GM21717 (cell line): ENCODE results near the gene C4orf50.
"Not testable (repeated sequence)": the region's sequence is repeated elsewhere in the genome, so short reads cannot be mapped to it uniquely, and the experiment has no call there.

Experiments
- ATAC-seq: cut with Tn5 transposase; IDR thresholded peaks from one replicate; pipeline ENCODE4 v1.9.1; 2021; ENCODE audit warnings: mild to moderate bottlenecking, moderate library complexity; ENCODE audit not compliant: unreplicated experiment

C4orf50 gene

DNA sequence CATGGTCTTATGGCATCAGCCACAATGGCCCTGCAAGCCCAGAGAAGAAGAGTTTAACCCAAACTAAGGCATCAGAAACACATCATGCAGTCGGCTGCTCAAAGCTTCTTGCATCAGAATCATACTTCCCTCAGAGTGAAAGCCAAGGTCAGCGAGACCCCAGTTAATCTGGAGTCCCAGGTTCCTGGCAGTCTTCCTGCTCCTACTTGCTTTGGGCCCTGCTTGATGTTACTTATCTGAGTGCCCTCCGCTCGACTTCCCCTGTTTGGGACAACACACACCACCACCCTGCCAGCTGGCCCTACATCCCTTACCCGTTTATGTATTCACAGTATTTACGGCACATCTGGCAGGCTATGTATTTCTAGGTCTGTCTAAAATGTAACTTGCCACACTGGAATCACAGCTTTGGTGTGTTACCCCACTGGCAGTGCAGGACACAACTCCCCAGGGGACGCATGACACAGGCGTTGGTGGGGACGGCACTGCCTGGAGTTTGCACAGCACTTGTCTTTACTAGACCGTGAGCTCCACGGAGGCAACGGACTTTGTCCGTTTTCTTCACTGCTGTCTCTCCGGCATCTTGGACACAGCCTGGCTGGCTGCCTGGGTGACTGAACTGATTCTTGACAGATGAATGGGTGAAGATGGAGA lies 148.1 kb downstream of the C4orf50 start:
- no peak for ATAC-seq

- ATAC-seq = no peak
Observed at GRCh38 chr4:5867866-5868265, 150.4 kb downstream of the C4orf50 start.

DNA sequence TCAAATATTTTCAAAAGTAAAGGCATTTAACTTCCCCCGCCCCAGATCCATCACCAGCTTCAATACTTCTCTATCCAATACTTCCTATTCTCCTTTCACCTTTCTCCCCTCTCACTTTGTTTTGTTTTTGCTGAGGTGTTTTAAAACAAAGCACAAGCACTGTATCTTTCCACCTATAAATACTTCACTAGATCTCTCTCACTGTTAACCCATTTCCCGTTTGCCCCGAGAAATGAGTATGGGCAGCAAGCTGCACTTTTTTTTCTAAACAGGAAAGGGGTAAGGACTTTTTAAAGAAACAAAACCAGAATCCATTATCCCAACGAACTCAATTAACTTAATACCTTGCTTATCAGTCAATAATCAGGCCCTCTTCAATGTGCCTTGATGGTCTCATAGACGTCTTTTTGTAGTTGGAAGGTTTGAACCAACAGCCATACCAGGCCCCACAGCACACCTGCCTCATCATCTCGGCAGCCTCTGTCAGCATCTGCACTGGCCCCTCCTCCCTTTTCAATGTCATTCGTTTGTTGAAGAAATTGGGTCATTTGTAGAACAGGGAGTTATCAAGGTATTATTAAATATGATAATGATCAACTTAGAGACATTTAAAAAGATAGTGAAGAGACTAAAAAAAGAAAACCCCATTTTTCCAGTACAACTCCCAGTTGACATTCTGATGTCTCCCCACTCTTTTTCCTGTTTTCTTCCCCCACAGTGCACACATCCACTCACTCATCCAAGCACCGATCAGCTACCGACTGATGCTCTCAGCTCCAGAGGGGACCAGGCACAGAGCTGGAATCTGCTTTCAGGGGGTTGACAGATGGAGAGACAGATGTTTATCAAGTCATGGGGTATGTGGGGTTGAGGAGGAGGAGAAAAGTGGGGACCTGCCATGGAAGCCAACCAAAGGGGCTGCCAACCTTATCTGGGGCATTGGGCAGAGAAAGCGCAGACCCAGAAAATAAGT lies 151.1 kb downstream of the C4orf50 start:
- ATAC-seq = no peak

- ATAC-seq = no peak
Observed at GRCh38 chr4:5865896-5866599, 152.2 kb downstream of the C4orf50 start.

DNA sequence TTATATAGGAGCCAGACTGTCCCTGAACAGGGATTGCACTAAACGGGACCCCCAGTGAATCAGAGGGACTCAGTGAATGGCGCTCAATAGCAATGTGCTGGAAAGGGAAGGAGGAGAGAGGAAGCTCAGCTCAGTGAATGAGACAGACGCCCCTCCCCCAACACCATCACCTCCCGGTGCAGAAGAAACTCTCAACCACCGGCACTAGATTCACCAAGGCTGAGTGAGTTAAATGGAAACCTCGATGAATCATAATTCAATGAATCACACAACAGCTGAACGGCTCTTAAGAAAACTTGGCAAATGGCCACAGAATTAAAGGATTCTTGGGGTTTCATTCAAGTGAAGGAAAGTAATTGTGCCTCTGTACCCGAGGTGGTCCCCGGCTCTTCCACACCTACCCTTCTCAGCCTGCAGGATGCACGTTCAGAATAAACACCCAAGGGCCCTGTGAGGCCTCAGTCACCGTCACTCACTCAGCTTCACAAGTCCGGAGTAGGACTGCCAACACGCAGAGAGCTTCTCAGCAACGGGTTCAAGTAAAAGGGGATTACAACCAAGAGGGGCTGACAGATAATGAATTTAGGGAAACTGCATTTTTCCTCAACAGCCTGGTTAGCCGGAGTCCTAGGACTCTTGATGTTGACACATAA lies 154.6 kb downstream of the C4orf50 start:
- no peak for ATAC-seq

- ATAC-seq = no peak
Observed at GRCh38 chr4:5858020-5858769, 160.0 kb downstream of the C4orf50 start.

GRCh38 chr4:5857199-5857598 lies 161.0 kb downstream of the C4orf50 start:
- ATAC-seq = no peak

DNA sequence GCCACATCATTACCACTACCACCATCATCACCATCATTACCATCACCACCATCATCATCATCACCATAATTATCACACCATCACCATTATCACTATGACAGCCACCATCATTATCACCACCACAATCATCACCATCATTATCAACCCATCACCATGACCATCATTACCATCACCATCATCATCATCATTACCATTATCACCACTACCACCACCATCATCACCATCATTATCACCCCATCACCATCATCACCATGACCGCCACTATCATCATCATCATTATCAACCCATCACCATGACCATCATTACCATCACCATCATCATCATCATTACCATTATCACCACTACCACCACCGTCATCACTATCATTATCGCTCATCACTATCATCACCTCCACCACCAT lies 161.9 kb downstream of the C4orf50 start:
- not testable (repeated sequence) for ATAC-seq

GRCh38 chr4:5854929-5855328 lies 163.3 kb downstream of the C4orf50 start:
- ATAC-seq = no peak

GRCh38 chr4:5852523-5853202 lies 165.6 kb downstream of the C4orf50 start:
- no peak for ATAC-seq

- no peak for ATAC-seq
Observed at GRCh38 chr4:5851637-5852301, 166.5 kb downstream of the C4orf50 start.
